MM.1S (cell line): ENCODE data around the gene DAB1.

Experiments used
- DNase-seq: peaks from one replicate; pipeline ENCODE4 v3.0.0-alpha.2; 2015
- H2AFZ ChIP-seq: fragments of 300-600 bp; sonication (generic); 2 replicates; pipeline ENCODE4 v1.6.0; 2016; ENCODE audit warnings: antibody characterized with exemption, low read length
- H3F3A ChIP-seq: fragments of 300-600 bp; sonication (generic); 2 replicates; pipeline ENCODE4 v1.6.1; 2016; ENCODE audit warnings: mild to moderate bottlenecking, antibody characterized with exemption, low read length, moderate library complexity, mixed read lengths; ENCODE audit not compliant: insufficient read depth
- H3K27ac ChIP-seq: fragments of 300-600 bp; sonication (generic); 2 replicates; pipeline ENCODE4 v1.5.1; 2016; ENCODE audit warnings: mild to moderate bottlenecking, low read length
- H3K27me3 ChIP-seq: fragments of 300-600 bp; sonication (generic); replicated peaks from 2 replicates; pipeline ENCODE4 v1.6.0; 2016; ENCODE audit warnings: low read length; ENCODE audit not compliant: insufficient read depth
- H3K36me3 ChIP-seq: fragments of 300-600 bp; sonication (generic); replicated peaks from 2 replicates; pipeline ENCODE4 v1.6.1; 2016; ENCODE audit warnings: mild to moderate bottlenecking, low read length, mixed read lengths; ENCODE audit not compliant: insufficient read depth
- H3K4me1 ChIP-seq: fragments of 300-600 bp; sonication (generic); 2 replicates; pipeline ENCODE4 v1.6.1; 2016; ENCODE audit warnings: low read length, mixed read lengths
- H3K4me2 ChIP-seq: fragments of 300-600 bp; sonication (generic); 2 replicates; pipeline ENCODE4 v1.6.0; 2016; ENCODE audit warnings: low read depth, low read length
- H3K4me3 ChIP-seq: fragments of 300-600 bp; sonication (generic); 2 replicates; pipeline ENCODE4 v1.5.1; 2016; ENCODE audit warnings: low read length, mixed read lengths
- H3K79me2 ChIP-seq: fragments of 300-600 bp; sonication (generic); 2 replicates; pipeline ENCODE4 v1.6.1; 2016; ENCODE audit warnings: mixed run types, low read length, mixed read lengths
- H3K9ac ChIP-seq: fragments of 300-600 bp; sonication (generic); 2 replicates; pipeline ENCODE4 v1.6.1; 2016; ENCODE audit warnings: low read length, mixed read lengths
- H3K9me2 ChIP-seq: fragments of 300-600 bp; sonication (generic); replicated peaks from 2 replicates; pipeline ENCODE4 v1.6.1; 2016; ENCODE audit warnings: mild to moderate bottlenecking, low read length, mixed read lengths; ENCODE audit not compliant: insufficient read depth
- H3K9me3 ChIP-seq: fragments of 300-600 bp; sonication (generic); replicated peaks from 2 replicates; pipeline ENCODE4 v1.6.1; 2016; ENCODE audit warnings: mild to moderate bottlenecking, low read length, mixed read lengths; ENCODE audit not compliant: insufficient read depth
- H4K20me1 ChIP-seq: fragments of 300-600 bp; sonication (generic); 2 replicates; pipeline ENCODE4 v1.6.1; 2016; ENCODE audit warnings: mild to moderate bottlenecking, low read length, moderate library complexity, mixed read lengths; ENCODE audit not compliant: insufficient read depth
- EZH2 ChIP-seq: fragments of 300-600 bp; sonication (generic); optimal IDR thresholded peaks from 2 replicates; pipeline ENCODE3; 2017; ENCODE audit warnings: low read depth, mild to moderate bottlenecking, antibody characterized with exemption, low read length, mixed read lengths
- EZH2phosphoT487 ChIP-seq: fragments of 300-600 bp; sonication (generic); IDR thresholded peaks from 2 replicates; pipeline ENCODE4 v1.6.1; 2018; ENCODE audit warnings: antibody characterized with exemption, low read length
- TF ChIP-seq, protein P1 (sequence below): fragments of 300-600 bp; sonication (generic); IDR thresholded peaks from 2 replicates; pipeline ENCODE4 v1.5.1; 2016; ENCODE audit warnings: antibody characterized with exemption, low read length, mixed read lengths

Gene DAB1

DNA sequence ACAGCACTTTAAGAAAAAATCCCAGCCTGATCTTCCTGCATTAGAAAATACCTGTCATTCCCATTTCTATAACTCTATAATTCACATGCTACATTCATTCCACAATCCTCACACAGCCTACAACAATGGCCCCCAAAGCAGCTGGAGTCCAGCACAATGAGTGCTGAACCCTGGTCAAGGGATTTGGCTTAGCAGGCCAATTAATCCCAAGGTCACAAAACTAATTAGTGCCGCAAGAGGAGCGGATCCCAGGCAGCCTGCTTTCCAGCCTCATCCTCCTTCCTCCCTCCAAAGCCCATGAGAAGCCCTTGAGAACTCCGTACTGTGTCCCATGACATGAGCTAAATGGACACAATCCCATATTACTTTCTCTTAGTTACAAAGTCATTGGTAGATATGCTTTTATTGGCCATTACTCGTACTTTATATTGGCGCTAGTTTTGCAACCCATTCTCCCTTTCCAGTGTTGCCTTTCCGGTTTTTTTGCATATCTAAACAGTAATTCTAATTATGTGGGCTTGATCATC, 94.8 kb downstream of the DAB1 start:
- H4K20me1 ChIP-seq, result no peaks in the 10 kb centered on the region
- H3K9ac ChIP-seq, result no peak overlapping the region
- no peaks in the 10 kb centered on the region for H3K79me2 ChIP-seq
- H3K27me3 ChIP-seq, result no peaks in the 10 kb centered on the region
- TF ChIP-seq, protein P1, sequence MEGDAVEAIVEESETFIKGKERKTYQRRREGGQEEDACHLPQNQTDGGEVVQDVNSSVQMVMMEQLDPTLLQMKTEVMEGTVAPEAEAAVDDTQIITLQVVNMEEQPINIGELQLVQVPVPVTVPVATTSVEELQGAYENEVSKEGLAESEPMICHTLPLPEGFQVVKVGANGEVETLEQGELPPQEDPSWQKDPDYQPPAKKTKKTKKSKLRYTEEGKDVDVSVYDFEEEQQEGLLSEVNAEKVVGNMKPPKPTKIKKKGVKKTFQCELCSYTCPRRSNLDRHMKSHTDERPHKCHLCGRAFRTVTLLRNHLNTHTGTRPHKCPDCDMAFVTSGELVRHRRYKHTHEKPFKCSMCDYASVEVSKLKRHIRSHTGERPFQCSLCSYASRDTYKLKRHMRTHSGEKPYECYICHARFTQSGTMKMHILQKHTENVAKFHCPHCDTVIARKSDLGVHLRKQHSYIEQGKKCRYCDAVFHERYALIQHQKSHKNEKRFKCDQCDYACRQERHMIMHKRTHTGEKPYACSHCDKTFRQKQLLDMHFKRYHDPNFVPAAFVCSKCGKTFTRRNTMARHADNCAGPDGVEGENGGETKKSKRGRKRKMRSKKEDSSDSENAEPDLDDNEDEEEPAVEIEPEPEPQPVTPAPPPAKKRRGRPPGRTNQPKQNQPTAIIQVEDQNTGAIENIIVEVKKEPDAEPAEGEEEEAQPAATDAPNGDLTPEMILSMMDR, result no peak
- TF ChIP-seq EZH2, result no peak
- TF ChIP-seq EZH2phosphoT487, result no peak
- no peak overlapping the region for H3K4me3 ChIP-seq
- H3K9me2 ChIP-seq, result no peaks in the 10 kb centered on the region
- no peaks in the 10 kb centered on the region for H3F3A ChIP-seq
- H3K36me3 ChIP-seq, result no peaks in the 10 kb centered on the region
- no peaks in the 10 kb centered on the region for H3K9me3 ChIP-seq
- DNase-seq, result no peak
- no peaks in the 10 kb centered on the region for H3K4me1 ChIP-seq
- H3K4me2 ChIP-seq, result no peak overlapping the region
- no peak overlapping the region for H3K27ac ChIP-seq
- H2AFZ ChIP-seq, result no peak overlapping the region

DNA sequence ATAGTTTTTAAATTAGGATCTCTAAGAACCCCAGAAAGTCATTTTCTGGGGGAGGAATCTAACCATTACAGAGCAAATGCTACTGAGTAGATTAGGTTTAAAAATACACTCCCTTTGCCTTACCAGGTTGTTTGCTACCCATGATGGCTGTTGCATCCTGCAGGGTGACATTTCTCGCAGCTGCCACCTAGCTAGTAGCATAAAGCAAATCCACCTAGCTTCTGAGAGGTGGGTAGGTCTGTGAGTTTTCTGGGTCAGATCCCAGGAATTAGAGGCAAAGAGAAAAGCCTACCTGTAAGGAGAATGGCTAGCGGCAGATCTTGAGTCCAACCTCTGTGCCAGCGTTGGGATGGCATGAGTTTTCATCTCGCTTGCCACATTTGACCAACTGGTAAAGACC, 95.9 kb downstream of the DAB1 start:
- no peaks in the 10 kb centered on the region for H3K9me2 ChIP-seq
- H3K4me3 ChIP-seq, result no peak overlapping the region
- no peaks in the 10 kb centered on the region for H3K79me2 ChIP-seq
- no peak overlapping the region for H3K27ac ChIP-seq
- no peaks in the 10 kb centered on the region for H3K27me3 ChIP-seq
- H4K20me1 ChIP-seq, result no peaks in the 10 kb centered on the region
- no peaks in the 10 kb centered on the region for H3K4me1 ChIP-seq
- DNase-seq, result no peak
- TF ChIP-seq EZH2, result no peak
- no peak for TF ChIP-seq EZH2phosphoT487
- TF ChIP-seq, protein P1, result no peak
- H3K36me3 ChIP-seq, result no peaks in the 10 kb centered on the region
- no peak overlapping the region for H2AFZ ChIP-seq
- no peaks in the 10 kb centered on the region for H3F3A ChIP-seq
- no peak overlapping the region for H3K9ac ChIP-seq
- H3K4me2 ChIP-seq, result no peak overlapping the region
- no peaks in the 10 kb centered on the region for H3K9me3 ChIP-seq

DNA sequence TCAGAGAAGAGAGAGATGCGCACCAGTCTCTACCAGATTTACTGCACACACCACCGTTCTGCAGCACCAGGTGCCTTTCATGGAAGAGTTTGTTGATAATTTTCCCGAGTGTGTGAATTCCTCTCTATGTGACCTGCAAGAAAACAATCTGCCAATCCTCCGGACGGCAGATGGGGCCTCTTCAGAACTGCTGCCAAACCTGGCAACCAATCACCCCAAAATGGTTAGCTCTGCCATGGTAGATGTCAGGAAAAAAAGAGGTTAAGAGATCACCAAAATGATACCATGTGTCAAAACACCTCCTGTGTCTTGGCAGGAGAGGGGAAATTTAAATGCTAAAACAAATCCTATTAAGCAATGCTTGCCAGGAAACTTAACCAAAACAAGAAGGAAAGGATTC, 96.5 kb downstream of the DAB1 start:
- no peak overlapping the region for H3K27ac ChIP-seq

More for the DNA sequence above, 96.5 kb downstream of the DAB1 start:
- Histone ChIP-seq H4K20me1 (no peaks in the 10 kb centered on the region), H3K36me3 (no peaks in the 10 kb centered on the region), H3F3A (no peaks in the 10 kb centered on the region), H3K9me2 (no peaks in the 10 kb centered on the region), H3K4me3 (no peak overlapping the region), H3K4me1 (no peaks in the 10 kb centered on the region), H3K9me3 (no peaks in the 10 kb centered on the region), H3K79me2 (no peaks in the 10 kb centered on the region), H3K4me2 (no peak overlapping the region), H3K27me3 (no peaks in the 10 kb centered on the region), H3K9ac (no peak overlapping the region), H2AFZ (no peak overlapping the region)
- TF ChIP-seq, protein P1, result no peak
- TF ChIP-seq EZH2 (no peak), EZH2phosphoT487 (no peak)
- no peak for DNase-seq
